Measurements from ENCODE around the gene MAP4K4.

MAP4K4 gene

DNA sequence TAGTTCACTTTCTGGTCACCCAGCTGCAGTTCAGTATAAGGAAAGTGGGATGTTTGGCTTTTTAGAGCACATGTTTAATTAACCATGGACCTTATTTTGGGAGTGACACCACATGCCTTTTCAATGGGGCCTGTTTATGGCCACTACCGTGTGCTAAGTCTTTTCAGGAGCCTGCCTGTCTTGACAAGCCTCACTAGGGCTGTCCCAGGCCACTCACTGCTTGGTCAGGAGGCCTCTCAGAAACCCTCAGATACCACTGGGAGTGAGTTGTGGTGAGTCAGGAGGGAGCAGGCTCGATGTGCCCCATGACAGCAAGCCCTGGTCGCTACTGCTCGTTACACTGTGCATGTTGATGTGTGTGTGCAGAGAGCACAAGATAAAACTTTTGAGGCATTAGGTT is 123.0 kb downstream of the MAP4K4 start:
- peak; percentile 79 for DNase-seq

GRCh38 chr2:101821059-101821805 is 123.7 kb downstream of the MAP4K4 start:
- peak; percentile 22 for DNase-seq

DNA sequence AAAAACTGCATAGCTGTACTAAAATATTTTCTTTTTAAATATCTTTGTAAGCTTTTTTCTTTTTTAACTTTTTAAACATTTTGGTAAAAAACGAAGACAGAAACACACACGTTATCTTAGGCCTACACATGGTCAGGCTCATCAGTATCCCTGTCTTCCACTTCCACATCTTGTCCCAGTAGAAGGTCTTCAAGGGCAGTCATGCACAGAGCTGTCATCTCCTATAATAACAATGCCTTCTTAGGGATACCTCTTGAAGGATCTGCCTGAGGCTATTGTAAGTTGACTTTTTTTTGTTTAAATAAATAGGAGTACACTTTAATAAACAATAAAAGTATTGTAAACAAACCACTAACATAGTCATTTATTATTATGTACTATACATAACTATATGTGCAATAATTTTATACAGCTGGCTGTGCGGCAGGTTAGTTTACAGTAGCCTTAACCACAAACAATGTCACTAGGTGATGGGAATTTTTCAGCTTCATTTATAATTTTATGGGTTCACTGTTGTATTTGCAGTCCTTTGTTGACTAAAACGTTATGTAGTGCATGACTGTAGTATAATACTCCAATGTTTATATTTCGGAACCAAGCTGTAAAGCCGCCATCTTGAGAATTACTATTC is 124.4 kb downstream of the MAP4K4 start:
- no peak for DNase-seq

DNA sequence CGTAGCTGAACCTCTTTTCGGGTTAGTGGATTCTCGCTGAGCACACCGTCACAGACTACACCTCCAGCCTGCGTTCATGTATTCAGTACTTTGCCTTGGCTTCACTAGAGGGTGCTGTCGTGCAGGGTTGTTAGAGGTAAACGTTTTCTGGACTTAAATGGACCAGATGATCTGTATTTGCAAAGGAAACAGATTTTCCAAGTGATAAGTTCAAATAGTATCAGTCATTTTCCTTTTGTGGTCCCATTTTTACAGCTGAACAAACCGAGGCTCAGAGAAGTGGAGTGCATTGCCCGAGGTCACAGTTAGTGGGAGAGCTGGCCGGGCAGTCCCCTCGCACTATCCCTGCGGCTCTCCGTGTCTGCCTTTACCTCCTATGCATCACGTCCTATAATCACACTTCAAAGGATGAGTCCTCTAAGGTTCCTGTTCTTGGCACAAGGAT is 125.9 kb downstream of the MAP4K4 start:
- DNase-seq: peak; percentile 33

- no peak for DNase-seq
Measured at GRCh38 chr2:101823859-101824258, 126.4 kb downstream of the MAP4K4 start.

GRCh38 chr2:101826716-101827115 is 129.2 kb downstream of the MAP4K4 start:
- DNase-seq: no peak

GRCh38 chr2:101827246-101827645 is 129.7 kb downstream of the MAP4K4 start:
- DNase-seq: peak; percentile 84

DNA sequence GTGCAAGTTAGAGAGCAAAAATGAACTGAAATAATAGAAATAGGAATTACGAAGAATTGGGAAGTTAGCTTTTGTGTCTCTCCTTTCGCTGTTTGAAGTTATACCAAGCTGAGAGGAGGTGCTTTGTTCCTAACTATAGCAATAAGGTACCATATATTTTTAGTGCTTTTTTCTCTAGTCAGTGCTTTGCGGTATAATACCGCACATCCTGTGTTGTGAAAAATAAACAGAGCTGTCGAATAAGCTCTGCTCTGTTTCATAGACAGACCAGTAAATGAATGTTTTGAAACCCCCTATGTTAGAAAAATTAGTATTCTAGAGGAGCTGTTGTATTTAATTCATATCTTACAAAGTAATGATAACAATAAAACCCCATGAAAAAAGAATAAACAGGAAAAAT is 130.8 kb downstream of the MAP4K4 start:
- no peak for DNase-seq

- no peak for DNase-seq
Measured at GRCh38 chr2:101828673-101829334, 131.3 kb downstream of the MAP4K4 start.

DNA sequence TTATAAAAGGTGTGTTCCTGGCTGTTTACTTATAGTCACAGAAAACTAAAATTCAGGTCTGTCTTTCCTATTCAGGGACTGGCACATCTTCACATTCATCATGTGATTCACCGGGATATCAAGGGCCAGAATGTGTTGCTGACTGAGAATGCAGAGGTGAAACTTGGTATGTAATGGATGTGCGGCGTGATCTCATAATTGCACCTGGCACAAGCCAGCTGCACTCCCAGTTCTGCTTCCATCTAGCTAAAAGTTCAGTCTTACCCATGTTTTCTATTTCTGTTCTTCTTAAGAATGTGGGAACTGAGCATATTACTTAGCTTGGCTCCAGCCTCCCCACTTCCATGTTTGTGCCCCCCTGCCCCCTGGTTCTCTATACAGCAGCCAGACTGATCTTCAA is 131.9 kb downstream of the MAP4K4 start:
- DNase-seq: no peak

DNA sequence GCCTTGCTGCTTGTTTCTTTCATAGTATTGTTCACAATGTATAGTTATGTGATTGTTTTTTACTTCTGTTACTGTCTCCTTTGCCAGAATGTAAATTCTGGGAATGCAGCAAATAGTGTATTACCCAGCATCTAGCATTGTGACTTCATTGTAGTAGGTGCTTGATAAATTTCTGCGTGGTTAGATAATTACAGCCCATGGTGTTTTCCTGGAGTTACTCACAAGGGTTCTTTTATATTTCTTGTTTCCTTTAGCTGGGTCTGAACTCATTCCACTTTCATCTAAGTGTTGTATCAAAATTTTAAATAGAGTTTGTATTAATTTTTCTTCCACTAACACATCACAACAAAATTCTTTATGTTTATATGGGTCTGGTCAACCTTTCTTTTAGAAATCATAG is 132.6 kb downstream of the MAP4K4 start:
- no peak for DNase-seq

- DNase-seq: peak; percentile 40
Measured at GRCh38 chr2:101830555-101830954, 133.0 kb downstream of the MAP4K4 start.

DNA sequence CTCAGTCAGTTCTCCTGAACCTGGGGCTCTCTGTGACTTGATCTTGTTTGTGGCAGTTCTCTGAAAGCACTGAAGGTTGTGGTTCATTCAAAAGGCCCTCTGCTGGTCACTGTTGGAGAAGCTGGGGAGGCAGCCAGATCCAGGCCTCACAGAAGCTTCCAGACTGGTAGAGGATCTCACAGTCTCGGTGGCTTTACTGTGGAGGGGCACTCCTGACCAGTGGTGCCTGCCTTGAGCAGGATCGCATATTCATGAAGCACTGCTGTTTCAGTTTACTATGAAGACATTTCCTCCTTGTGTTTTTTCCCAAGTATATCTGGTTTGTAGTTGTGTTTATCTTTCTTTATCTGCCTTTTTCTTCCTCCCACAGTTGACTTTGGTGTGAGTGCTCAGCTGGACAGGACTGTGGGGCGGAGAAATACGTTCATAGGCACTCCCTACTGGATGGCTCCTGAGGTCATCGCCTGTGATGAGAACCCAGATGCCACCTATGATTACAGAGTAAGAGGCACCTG is 133.9 kb downstream of the MAP4K4 start:
- DNase-seq: peak; percentile 67

DNA sequence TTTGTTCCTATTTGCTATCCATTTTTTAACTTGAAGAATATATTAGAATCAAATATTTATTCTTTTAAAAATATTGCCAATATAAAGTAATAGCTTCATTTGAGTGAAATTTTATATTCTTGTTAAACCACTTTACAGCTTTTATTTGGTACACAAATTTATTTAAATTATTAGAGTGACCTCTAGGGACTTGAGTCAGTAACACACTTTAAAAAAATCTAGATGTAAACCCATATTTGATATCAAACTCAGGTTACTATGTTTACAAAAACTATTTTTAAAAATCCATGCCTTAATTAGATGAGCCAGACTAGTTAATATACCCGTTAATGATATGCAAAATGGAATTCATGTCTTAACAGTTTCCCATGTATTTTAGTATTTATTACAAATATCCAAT is 134.6 kb downstream of the MAP4K4 start:
- DNase-seq: no peak

- no peak for DNase-seq
Measured at GRCh38 chr2:101833890-101834523, 136.5 kb downstream of the MAP4K4 start.

- DNase-seq: no peak
Measured at GRCh38 chr2:101837354-101837753, 139.8 kb downstream of the MAP4K4 start.

DNA sequence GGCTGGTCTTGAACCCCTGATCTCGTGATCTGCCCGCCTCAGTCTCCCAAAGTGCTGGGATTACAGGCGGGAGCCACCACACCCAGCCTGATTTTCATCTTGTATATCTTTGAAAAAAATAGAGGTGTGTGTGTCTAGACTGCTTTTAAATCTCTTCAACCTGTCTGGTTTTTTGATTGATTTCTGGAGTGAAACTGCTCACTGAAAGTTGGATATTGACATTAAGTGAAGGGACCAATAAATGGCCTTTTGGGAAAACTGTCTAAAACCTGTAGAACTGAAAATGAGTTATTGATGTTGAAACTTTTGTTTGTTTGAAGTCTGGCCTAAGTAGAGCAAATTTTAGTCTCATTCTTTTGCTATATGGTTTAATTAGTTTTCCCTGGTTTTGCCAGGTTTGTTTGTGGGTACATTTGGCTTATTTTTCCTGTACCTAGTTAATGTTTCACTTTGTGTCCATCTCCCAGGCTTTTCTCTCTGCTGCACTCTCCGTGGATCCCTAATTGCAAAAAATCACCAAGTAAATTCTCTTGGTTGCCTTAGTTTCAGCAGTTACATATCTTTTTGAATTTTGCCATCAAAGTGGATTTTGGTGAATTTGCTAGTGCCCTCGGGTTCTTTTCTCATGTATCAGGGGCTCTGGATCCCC is 144.3 kb downstream of the MAP4K4 start:
- no peak for DNase-seq

DNA sequence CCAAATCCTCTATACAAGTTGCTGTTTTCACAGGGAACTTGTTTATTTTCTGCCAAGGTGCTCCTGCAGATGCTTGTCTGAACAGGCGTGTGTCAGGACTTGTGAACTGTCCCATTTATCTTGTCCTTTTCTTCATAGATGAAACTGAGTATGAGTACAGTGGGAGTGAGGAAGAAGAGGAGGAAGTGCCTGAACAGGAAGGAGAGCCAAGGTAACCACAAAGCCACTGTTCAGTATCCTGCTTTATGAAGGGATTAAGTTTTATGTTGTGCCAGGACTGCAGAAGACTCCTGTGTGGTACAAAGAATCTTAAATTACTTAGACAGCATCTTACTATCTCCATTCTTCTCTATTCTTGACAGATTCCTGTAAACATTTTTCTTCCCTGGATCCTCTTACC is 145.0 kb downstream of the MAP4K4 start:
- no peak for DNase-seq

- peak; percentile 66 for DNase-seq
Measured at GRCh38 chr2:101843048-101843447, 145.5 kb downstream of the MAP4K4 start.

DNA sequence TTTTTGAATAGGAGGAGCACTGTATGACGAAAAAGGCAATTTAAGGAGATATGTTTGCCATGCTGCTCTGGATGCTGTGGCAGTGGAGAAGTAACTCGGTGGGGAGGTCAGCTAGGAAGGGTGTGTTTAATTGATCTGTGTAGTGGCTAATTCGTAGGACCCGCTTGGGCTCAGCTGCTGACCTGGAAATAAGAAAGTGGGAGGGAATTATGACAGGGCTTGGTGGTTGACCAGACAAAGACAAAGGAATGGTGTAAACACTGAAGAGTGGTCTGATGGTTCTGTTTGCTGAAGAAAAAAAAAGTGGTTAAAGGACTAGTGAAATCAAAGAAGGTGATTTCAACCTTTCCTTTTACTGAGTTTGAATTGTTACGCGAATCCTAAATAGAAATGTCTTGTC is 146.0 kb downstream of the MAP4K4 start:
- no peak for DNase-seq

DNA sequence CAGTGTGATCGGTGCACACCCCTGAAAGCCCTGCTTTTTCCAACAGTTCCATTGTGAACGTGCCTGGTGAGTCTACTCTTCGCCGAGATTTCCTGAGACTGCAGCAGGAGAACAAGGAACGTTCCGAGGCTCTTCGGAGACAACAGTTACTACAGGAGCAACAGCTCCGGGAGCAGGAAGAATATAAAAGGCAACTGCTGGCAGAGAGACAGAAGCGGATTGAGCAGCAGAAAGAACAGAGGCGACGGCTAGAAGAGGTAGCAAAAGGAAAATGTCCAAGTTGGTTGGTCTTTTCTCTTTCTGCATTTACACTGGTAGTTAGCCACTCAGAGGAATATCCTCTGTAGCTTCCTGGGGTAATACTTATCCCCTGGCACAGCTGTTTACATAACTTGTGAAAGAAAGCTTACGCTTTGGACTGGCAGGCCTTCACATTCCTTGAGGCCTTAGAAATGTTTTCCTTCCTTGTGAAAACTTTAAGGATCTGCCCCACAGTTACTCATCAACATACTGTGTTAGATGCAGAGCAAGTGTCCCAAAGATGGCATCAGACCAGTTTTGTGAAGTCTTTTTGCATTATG is 146.6 kb downstream of the MAP4K4 start:
- DNase-seq: no peak

- peak; percentile 11 for DNase-seq
Measured at GRCh38 chr2:101846973-101847372, 149.5 kb downstream of the MAP4K4 start.

All from HCEC 1CT (cell line).